Neural progenitor cell (in vitro differentiated cells): ENCODE results near the gene NFKBIE.

ENCODE experiments used
- EZH2 ChIP-seq: fragments of 200-600 bp; sonication (generic); IDR thresholded peaks from 2 replicates; pipeline ENCODE4 v1.6.1; 2017; ENCODE audit warnings: antibody characterized with exemption, mild to moderate bottlenecking, moderate library complexity
- EZH2phosphoT487 ChIP-seq: fragments of 200-600 bp; sonication (generic); IDR thresholded peaks from 2 replicates; pipeline ENCODE4 v1.6.1; 2017; ENCODE audit warnings: antibody characterized with exemption
- TF ChIP-seq, protein P1 (sequence below): fragments of 200-600 bp; sonication (generic); IDR thresholded peaks from 2 replicates; pipeline ENCODE4 v1.5.1; 2017; ENCODE audit warnings: antibody characterized with exemption, mild to moderate bottlenecking

- TF ChIP-seq, protein P1, sequence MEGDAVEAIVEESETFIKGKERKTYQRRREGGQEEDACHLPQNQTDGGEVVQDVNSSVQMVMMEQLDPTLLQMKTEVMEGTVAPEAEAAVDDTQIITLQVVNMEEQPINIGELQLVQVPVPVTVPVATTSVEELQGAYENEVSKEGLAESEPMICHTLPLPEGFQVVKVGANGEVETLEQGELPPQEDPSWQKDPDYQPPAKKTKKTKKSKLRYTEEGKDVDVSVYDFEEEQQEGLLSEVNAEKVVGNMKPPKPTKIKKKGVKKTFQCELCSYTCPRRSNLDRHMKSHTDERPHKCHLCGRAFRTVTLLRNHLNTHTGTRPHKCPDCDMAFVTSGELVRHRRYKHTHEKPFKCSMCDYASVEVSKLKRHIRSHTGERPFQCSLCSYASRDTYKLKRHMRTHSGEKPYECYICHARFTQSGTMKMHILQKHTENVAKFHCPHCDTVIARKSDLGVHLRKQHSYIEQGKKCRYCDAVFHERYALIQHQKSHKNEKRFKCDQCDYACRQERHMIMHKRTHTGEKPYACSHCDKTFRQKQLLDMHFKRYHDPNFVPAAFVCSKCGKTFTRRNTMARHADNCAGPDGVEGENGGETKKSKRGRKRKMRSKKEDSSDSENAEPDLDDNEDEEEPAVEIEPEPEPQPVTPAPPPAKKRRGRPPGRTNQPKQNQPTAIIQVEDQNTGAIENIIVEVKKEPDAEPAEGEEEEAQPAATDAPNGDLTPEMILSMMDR: no peak
- TF ChIP-seq EZH2: no peak
- TF ChIP-seq EZH2phosphoT487: no peak
Observed at GRCh38 chr6:44267252-44267651, 1.9 kb upstream of the NFKBIE start.
